NB4 (cell line): Measurements from ENCODE around the gene RREB1.

Experiments
- CTCF ChIP-seq: IDR thresholded peaks from one replicate; pipeline ENCODE4 v1.5.1; 2012; ENCODE audit warnings: low read depth, low read length
- MAX ChIP-seq: IDR thresholded peaks from 2 replicates; pipeline ENCODE4 v1.6.1; 2011; ENCODE audit warnings: low read depth, low read length
- MYC ChIP-seq: IDR thresholded peaks from 2 replicates; pipeline ENCODE4 v1.6.1; 2011; ENCODE audit warnings: low read depth, low read length

GRCh38 chr6:7104752-7105151, 3.0 kb upstream of the RREB1 start:
- TF ChIP-seq CTCF (no peak), MYC (no peak), MAX (no peak)
